Endometrium (tissue), 2 donors: ENCODE measurements around the gene RBM17.
"Not testable (repeated sequence)": the region's sequence is repeated elsewhere in the genome, so short reads cannot be mapped to it uniquely, and the experiment has no call there.

Source experiments
- FAIRE-seq: peaks from 2 replicates; lab custom pipeline; 2012; peaks lifted over from hg19 to GRCh38; lab: Jason Lieb, UNC
- donor health status: control.
- donor health status: control.

The RBM17 gene

DNA sequence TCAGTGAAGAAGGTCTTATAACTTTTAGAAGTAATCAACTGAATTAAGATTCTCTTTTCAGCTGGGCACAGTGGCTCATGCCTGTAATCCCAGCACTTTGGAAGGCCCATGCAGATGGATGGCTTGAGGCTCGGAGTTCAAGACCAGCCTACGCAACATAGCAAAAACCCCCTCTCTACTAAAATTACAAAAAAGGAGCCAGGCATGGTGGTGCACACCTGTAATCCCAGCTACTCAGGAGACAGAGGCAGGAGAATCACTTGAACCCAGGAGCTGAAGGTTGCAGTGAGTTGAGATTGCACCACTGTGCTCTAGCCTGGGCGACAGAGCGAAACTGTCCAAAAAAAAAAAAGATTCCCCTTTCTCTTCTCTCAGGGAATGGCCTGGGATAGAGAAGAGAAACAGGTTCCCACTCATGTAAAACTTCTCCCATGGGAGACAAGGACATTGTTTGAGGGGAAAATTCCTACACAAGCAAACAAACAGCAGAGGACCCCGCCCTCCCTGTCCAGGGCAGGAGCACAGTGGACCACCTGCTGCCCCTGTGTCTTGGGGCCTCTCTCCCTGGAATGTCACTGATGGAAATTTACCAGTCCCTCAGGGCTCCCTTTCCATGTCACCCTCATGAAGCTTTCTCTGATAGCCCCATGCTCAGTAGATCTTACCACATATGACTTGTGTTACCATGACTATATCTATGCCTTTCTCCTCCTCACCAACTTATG is 32.3 kb upstream of the RBM17 start:
- no peak for FAIRE-seq

DNA sequence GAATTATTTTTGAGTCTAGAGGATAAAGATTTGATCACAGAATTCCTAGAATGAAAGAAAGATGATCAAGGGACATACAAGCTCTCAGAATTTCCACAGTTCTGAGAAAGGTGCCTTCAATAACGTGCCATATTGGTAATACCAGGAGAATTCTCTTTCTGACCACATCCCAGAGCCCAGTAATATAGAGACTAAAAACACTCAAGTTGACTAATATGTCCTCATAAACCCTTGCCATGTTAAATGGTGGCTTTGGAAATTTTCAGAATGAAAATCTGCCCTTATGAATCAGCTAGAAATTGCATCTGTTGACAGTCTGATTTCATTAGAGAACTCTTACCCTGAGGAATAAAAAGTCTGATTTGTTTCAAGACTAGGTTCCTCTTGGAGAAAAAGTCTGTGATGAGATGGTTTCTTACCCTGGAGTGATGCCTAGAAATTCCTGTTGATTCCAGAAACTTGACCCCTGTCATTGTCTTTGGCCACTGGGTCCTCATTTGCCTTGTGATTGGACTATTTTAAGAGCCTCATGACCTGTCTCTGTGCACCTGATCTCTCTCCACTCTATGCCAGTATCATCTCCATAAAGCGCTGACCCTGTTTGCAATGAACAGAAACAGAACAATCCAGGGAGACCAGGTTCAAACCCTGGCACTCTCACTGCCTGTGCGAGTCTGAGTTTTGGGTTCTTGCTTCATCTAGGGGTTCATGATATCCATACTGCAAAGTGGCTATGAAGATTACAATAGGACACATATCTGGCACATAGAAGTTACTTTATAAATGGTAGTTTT is 30.0 kb upstream of the RBM17 start:
- FAIRE-seq: no peak

DNA sequence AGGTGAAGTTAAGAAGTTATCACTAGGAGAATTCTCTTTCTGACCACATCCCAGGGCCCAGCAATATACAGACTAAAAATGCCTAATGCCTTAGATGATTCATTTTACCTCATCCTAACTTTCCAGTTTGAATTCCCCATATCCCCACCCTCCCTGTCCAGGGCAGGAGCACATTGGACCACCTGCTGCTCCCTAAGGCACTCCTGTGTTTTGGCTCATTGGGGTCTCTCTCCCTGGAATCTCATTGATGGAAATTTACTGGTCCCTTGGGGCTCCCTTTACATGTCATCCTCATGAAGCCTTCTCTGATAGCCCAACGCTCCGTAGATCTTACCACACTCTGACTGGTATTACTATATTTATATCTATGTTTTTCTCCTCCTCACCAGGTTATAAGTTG is 29.3 kb upstream of the RBM17 start:
- no peak for FAIRE-seq

DNA sequence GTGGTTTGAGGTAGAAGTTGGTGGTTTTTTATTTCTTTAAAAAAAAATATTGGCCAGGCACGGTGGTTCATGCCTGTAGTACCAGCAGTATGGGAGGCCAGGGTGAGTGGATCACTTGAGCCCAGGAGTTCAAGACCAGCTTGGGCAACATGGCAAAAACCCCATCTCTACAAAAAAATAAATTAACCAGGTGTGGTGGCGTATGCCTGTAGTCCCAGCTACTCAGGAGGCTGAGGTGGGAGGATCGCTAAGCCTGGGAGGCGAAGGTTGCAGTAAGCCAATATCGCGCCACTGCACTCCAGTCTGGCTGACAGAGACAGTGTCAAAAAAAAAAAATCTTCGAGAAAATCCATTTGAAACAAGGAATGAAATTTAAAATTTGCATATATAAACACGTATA is 27.8 kb upstream of the RBM17 start:
- no peak for FAIRE-seq

DNA sequence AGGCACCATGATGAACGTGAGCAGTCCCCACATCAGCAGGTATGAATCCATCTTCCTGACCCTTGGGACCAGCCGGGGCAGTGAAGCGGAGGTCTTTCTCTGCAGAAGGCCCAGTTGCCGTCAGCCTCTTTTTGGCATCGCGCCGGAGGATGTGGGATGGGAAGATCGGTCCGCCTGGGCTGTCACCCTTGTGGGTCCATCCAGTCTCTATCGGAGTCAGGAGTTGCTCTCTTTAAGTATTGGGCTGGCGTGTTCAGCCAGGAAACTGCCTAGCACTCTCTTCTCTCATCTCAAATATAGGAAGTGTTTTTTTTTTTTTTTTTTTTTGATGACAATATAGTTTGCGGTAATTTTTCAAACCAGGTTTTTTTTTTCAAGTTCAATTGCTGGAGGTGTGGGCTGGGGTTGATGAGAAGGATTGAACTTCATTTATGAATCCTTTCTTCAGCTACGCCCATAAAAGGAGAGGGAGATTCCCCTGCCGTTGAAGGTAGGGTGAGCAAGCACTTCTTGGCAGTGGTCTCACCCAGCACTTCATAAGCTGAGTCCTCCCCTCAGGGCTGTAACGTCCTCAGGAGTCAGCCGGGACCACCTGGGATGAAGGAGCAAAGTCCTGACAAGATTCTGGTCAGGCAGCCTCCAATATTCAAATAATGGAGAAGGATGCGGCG is 26.6 kb upstream of the RBM17 start, which contains the start of gene IL2RA:
Gene IL2RA, minus strand, starts transcription at position 267 of the 671 bp plus-strand sequence. Its CDS starts 216 bp downstream, at position 51.
- no peak for FAIRE-seq

DNA sequence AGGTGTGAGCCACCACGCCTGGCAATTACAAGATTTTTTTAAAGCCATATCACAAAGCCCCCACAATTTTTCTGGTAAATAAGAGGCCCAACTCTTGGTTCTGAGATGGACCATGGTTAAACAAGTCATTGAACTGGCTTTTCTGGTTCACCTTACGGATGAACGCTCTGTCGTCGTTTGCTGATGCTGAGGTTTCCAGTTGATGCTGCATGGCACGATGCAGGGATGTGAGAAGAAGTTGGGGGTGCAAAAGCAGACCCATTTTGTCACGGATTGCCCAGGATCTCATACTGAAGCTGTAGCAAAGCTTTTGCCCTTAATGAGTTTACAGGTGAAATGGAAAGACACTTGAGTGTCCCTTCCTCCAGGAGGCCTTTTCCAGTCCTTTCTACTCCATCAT is 24.7 kb upstream of the RBM17 start:
- no peak for FAIRE-seq

DNA sequence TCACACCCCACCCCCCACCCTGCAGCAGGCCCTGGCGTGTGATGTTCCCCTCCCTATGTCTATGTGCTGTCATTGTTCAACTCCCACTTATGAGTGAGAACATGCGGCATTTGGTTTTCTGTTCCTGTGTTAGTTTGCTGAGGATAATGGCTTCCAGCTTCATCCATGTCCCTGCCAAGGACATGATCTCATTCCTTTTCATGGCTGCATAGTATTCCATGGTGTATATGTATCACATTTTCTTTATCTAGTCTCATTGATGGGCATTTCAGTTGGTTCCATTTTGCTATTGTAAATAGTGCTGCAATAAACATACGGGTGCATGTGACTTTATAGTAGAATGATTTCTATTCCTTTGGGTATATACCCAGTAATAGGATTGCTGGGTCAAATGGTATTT is 24.1 kb upstream of the RBM17 start:
- not testable (repeated sequence) for FAIRE-seq

DNA sequence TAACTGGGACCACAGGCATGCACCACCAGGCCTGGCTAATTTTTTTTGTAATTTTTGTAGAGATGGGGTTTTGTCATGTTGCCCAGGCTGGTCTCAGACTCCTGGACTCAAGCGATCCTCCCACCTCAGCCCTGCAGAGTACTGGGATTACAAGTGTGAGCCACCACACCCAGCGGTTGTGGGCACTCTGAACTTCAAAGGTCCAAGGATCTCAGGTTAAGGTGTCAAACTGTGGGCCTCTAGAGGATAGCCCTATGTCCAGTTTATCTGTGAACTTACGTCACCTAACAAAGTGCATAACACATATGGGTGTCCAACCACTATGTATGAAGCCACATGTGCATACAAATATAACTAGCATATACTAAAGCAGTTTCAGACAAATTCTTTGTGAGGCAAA is 23.4 kb upstream of the RBM17 start:
- no peak for FAIRE-seq

DNA sequence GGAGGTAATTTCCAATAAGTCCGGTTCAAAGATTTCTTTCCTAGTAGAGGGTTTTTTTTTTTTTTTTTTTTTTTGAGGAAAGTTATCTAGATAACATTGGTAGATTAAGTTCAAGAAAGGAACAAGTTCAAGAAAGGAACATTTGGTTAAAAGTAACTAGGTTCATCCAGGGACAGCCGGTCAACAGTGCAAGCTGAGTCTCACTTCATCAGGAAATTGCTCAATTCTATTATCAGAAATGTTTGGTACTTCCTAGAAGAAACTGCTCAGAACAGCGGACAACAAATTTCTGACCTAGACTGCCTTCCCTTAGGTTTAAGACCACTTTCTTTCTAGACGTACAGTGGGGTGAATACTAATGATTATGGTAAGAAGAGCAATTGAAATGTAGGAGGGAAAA is 23.0 kb upstream of the RBM17 start:
- FAIRE-seq: no peak

DNA sequence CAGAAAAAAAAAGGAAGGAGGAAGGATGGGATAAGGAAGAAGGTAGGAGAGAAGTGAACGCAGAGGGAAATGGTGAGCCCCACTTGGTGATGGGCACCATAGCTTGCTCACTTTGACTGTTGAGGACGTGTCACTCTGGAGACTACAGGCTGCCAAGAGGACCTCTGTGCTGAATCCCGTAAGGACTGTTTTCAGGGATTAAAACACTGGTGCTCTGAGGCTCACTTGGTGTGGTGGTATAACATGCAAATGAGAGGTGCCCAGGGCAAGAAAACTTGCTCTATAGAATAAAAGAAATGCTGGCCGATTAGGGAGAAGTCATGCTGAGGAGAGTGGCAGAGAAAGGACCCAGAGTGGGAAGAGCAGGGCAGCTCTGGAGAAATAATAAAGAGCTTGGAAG is 21.4 kb upstream of the RBM17 start:
- FAIRE-seq: no peak

DNA sequence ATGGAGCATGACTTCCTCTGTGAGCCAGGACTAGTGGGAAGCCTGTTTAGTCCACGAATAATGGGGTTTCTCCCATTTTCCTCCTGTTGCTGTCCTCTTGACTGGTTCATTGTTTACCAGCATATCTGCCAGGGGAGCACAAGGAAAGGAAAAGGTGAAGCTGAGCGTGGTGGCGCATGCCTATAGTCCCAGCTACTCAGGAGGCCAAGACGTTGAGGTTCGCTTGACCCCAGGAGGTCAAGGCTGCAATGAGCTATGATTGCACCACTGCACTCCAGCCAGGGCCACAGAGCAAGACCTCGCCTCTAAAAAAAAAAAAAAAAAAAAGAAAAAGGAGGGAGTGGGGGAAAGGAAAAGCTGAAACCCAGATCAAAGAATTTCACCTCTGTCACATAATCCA is 20.8 kb upstream of the RBM17 start:
- no peak for FAIRE-seq

DNA sequence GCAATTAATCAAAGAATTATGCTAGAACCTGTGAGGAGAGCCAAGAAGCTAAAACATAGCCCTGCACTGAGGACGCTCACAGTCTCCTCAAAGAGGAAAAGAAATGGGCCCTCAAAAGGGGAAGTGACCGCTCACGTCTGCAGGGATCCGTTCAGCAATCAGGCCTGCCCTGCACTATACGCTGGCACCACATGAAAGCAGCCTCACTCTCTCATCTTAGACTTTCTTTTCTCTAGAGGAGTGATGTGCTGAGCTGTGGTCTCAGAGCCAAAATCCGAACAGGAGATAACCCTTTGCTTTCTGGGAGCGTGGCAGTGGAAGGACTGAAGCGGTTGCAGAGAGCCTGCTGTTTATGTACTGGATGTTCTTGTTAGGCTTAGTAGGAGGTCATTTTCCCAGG is 20.4 kb upstream of the RBM17 start:
- FAIRE-seq: no peak

DNA sequence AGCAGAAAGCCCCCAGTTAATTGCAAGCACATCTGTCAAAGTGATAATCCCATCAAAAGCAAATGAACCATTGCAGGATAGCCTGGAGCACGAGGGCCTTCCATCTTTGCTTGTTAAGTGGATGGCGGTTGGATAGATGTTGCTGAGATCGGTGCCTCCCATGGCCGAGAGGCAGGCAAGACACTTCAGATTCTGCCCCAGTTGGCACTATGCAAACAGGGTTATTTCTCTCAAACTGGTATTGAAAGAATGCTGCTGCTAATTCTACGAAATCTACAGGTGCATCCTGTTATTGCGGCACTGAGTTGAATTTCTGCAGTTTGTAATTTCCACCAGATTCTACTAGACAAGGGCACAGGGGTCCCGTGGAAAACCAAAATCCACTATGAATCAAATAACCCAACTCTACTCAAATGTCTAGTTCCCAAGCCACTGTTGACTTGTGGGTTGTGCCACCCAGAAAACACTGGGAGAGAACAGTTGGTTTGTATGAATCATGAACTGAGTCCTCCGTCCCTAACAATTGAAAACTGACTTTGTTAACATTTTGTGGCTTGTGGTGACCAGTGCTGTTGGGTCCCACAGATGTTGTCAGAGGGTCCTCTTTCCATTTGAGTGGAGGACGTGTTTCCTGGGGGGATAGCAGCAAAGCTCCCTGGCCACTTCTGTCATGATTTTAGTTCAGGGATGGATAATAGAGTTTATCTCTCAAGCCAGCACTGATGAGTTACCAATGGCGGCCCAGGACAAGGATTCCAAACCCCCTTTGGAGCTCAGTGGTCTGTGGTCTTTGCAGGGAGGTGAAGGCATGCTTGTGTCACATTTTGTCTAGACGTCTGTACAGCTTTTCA is 19.5 kb upstream of the RBM17 start:
- FAIRE-seq: no peak

DNA sequence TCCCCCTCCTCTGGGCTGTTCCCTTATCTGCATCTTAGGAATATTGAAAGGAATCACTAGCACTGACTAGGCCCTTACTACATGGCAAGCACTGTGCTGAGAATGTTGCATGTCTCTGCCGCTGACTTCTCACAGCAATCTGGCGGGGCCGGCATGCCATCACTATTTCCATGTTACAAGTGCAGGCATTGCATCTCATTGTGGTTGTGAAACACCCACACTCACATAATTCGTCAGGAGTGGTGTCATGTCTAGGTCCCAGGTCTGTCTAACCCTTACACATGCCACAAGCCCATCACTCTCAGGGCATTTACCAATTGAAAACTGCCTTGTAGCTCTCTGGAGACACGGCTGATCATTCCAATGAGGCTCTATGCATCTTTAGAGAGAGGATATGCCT is 18.2 kb upstream of the RBM17 start:
- FAIRE-seq: no peak

DNA sequence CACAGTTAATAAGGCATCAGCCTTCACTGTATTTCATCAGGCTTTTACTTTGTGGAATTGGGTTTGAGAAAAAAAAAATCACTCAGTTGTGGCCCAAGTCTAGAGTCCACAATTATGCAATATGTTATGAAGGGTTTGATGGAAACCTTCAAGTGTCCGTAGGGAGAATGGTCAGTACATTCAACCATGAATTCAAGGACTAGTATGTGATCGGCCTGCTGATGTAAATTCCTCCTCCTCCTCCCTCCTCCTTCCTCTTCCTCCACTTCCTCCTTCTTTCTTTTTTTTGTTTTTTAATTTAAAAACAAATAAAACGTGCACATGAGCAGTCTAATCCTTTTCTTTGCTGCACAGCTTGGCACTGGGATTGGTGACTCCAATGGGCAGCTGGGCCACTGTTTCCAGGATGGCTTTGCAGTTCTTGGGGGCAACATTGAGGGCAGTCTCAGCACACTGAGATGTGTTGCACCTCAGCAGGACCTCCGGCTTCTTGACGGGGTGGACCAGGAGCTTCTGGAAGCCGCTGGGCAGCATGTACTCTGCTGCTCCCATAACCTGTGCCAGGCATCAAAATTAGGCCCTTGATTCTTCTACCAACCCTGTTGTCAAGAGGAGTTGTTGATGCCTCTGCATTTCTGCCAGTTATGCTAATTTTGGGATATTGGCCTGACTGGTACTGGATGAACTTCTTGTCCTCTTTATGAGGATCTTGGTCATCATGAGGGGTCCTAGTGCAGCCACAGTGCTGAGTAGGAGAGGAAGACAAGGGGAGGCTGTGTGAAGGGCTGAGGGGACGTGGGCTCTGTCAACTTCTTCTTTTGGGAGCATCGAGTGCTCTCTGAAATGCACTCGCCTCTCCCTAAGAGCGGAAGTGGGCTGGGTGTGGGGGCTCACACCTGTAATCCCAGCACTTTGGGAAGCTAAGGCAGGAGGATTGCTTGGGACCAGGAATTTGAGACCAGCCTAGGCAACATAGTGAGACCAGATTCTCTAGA is 17.4 kb upstream of the RBM17 start:
- FAIRE-seq: no peak

DNA sequence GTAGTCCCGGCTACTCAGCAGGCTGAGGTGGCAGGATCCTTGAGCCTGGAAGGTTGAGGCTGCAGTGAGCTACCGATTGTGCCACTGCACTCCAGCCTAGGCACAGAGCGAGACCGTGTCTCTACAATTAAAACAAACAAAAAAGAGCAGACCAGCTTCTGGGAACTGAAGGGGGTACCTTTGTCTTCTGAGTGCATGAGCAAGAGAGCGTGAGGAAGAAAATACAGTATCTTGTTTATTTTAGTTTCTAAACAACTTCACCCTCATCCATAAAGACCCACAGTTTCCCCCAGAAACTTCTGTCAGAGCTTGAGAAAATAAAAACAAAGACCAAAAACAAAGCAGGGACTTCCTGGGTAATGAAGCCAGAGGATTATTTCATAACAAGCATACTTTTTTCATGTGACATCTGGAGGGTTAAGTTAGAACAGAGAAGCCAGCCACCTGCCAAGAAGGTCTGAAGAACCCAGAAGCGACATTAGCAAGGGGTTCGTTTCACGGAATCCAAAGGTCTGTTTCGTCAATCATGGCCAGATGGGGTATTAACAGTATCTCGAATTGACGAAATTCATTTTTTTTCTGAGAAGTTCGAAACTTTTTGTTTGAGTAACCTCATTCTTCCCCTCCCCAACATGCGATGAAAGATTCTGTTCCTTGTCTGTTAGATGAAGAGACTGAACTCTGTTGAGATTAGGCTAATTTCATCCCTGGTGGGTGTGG is 16.5 kb upstream of the RBM17 start:
- no peak for FAIRE-seq

DNA sequence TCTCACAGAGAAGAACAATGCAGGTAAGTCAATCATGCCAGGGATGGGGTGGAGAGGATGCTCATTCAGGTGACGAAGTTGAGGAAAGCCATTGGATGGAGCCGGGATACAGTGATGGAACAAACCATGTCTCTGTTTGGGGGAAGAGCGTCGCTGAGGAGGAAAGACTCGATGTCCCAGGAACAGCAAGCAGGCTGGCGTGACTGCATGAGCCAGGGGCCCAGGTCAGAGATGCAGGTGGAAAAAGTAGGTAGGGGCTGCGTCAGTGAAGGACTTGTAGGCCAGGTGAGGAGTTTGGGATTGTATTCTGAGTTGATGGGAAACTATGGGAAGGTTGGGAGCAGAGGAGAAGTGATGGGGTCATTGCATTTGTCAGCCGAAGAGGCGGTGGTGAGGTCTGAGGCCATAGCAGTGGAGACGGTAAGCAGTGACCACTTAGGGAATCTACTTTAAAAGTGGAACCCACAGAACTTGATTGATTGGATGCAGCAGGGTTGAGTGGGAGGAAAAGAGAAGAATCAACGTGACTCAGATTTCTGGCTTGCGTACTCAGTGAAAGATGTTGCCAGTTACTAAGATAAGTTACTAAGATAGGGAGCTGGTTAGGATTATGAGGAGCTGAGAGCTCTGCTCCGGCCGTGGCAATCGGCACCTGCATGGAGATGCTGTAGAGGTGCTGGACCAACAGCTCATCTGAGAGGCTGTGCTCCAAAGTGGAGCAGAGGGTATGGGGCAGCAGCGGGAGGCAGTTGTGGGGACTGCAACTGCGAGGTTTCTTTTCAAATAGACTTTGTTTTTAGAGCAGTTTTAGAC is 14.1 kb upstream of the RBM17 start:
- FAIRE-seq: no peak

DNA sequence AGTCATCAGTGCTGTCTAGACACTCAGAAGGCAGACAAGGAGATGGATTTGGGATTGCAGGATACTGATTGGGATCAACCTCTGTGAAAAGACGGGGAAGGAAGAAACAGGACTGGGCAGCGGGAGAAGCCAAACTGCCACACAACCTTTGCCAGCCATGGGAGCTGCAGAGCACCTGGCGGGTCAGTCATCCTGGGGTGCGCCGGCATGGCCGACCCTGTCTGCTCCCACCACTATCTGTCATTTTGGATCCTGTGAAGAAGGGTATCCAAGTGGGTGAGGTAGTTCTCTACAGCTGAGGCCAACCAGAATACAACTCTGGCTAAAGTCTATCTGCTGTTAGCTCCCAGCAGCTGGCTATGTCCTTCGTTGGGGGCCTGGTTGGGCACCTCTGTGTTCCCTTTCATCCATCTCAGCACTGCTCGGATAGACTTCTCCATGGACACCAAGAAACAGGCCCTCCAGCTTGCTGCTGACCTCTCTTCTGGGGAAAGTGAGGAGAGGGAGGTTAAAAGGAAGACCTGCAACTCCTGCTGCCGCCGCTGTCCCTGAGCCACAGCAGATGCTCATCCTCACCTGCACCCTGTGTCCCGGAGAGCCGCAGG is 11.7 kb upstream of the RBM17 start:
- FAIRE-seq: no peak

DNA sequence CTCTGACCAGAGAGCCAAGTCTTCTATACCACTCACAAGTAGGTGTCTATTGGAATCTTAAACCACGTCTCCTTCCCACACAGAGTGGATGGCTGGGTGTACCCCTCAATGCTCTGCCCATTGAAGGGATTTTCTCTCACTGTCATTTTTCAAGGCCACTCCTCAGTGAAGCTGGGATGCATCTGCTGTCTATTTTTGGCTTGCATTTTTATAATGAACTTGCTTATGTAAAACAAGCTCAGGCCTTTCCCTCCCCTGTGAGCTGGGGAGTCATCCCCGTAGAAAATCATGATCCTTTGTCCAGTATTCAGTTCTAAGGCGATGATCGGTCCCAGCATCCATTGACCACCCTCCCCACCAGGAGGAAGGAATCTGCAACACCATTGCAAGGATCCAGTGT is 9.8 kb upstream of the RBM17 start:
- FAIRE-seq: no peak
